DMS153 treated with DMSO at 0.1 percent for 48 hours (cell line): ENCODE data around the gene DHRS12.

Experiments used
- DNase-seq: peaks from one replicate; lab custom pipeline; 2025; ENCODE audit not compliant: unreplicated experiment; lab: John Stamatoyannopoulos, UW

DHRS12 gene, protein sequence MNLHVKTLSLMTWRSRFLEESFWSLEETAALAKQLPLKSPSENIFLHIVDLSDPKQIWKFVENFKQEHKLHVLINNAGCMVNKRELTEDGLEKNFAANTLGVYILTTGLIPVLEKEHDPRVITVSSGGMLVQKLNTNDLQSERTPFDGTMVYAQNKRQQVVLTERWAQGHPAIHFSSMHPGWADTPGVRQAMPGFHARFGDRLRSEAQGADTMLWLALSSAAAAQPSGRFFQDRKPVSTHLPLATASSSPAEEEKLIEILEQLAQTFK

DNA sequence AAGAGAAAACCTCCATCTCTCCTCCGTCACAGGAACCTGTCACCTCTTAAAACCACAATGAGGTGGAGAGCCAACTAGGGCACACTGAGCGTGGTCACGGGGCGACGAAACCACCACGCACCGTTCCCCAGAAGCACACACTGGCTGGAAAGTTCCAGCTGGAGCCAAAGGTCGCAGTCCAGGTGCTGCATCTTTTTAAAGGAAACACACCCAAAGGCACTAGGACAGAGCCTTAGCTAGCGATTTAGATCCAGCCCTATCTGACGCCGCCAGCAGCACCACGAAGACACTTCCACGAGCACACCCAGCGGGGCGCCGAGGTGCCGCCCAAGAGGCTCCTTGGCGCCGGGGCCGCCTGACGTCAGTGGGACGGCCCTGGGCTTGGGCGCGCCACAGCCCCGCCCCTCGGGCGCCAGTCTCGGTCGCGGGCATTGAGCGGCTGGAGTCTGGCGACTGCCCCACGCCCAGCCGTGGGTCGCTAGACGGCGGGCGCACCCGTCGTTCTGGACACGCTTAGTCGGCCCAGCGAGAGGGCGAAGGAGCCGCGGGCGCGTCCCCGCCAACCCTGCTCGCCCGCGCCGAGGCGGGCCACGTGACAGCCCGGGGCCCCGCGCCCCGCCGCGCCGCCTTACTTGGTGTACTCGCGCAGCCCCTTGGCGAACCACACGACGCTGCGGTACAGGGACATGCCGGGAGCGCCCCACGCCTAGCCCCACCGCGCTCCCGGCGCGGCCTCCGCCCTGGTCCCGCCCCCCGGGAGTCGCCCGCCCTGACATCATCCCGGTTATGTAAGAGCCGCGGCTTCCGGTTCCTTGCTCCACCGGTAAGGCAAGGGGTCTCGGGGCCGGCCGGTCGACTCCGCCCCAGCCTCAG, at the start of gene DHRS12:
DHRS12 (minus strand) TSS at position 742 of the 873 bp plus-strand sequence. CDS start 4,504 bp downstream, outside the sequence.
- DNase-seq = peak; percentile 67

DNA sequence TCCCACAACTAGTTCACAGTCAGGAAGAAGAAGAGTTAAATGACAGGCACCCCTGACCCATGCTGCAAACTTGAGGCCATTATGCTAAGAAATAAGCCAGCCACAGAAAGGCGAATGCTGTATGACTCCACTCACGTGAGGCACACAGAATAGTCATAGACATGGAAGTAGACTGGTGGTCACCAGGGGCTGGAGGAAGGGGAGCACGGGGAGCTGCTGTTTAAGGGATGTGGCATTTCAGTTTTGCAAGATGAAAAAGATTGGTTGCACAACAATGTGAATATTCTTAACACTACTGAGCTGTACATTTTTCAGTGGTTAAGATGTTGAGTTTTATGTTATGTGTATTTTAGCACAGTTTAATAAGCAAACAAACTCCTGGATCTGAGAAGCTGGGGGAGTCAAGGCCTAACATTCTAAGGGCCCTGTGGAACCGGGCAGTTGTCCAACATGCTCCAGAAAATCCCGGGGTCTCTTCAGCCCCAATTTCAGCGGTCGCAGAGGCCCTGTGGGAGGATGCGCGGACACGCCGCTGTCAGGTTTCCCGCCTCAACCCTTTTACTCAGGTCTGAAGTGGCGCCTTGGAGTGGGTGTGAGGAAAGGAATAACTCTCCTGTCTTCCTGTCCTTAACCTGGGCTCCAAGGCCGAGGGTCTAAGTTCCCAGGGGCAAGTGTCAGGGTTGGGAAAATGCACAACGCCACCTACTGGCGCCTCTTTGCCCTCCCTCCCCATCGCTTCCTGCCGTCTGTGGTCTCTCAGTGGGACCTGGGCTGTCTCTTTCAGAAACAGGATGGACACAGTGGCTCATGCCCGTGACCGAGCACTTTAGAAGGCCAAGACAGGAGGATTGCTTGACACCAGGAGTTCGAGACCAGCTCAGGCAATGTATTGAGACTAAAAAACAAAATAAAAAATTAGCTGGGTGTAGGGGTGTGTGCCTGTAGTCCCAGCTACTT, 45.5 kb upstream of the DHRS12 start:
- no peak for DNase-seq

GRCh38 chr13:51848674-51849073, 44.7 kb upstream of the DHRS12 start:
- DNase-seq = no peak

DNA sequence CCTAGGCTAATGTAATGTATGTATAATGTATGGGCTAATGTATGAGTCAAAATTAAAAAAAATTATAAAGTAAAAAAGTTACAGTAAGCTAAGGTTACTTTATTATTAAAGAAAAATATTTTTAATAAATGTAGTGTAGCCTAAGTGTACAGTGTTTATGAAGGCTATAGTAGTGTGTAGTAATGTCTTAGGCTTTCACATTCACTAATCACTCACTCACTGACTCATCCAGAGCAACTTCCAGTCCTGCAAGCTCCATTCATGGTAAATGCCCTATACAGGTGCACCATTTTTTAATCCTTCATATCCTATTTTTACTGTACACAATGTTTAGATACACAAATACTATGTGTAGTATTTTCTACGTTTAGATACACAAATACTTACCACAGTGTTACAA, 42.8 kb upstream of the DHRS12 start:
- no peak for DNase-seq

DNA sequence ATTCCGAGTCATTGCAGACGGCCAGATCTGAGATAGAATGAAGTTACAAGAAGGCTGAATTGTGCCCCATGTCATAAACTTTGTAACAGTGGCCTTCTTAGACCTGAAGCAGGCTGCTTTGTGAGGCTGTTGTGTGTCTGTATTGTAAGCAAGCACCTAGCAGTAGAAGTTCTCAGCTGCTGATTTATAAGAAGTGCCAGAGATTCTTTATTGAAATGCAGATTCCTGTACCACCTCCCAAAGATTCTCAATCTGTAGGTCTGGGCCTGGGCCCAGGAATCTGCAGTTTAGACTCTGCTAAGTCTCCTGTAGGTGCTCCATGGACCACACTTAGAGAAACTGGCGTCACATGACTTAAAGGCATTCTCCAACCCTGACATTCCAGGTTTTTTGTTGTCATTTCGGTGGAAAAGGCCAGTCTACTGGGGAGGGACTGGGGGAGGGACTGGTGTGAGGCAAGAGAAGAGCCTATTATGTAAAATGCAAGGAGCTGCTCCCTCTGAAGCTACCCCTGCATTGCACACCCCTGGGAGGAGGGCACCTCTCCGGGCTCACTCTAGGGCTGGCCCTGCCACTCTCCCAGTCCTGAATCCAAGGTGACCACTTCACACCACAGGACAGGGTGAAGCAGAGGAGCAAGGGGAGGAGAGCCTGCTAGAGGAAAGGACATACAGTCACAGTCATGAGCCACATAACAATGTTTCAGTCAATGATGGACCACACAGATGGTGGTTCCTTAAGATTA, 41.8 kb upstream of the DHRS12 start:
- DNase-seq = no peak

GRCh38 chr13:51844862-51845573, 41.1 kb upstream of the DHRS12 start, which contains the start of gene TMEM272:
Gene TMEM272, minus strand, starts transcription at chr13:51845177. Its CDS starts 6,647 bp downstream, at chr13:51838530.
- DNase-seq = peak; percentile 40

GRCh38 chr13:51843529-51843928, 39.6 kb upstream of the DHRS12 start:
- DNase-seq = no peak

- DNase-seq = no peak
These were observed 37.8 kb upstream of the DHRS12 start for GRCh38 chr13:51841732-51842131.

GRCh38 chr13:51840917-51841316, 37.0 kb upstream of the DHRS12 start:
- DNase-seq = no peak

DNA sequence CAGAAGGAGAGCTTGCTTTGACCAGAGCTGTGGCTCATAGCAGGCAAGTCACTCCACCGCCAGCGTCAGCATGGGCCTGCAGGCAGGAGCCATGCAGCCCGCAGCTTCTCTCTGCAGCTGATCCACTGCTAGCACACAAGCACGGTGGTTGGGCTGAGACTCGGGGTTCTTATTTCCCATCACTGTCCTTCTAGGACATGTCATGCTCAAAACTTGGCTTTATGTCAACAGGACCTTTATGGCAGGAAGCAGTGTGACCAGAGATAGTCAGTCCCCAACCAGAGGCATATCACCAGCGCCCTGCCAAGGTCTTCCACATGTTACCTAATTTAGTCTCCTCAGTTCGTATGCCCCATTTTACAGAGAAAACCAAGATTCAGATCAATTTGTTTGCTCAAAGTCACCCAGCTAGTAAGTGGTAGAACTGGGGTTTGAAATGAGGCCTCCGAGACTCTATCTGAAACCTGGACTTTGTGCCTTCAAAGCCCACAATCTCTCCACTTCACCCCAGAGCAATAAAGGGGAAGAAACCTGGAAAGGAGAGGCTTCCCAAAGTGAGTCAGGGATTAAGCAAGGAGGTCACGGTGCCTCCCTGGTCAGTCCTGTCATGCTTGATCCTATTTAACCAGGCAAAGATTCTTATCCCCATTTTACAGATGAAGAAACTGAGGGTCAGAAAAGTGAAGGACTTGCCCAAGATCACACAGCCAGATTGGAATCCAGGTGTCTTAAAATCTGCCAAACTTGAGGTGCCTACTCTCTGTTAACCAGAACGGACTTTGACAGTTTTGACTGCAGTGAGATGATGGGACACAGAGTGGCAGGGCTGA, 36.0 kb upstream of the DHRS12 start:
- no peak for DNase-seq

DNA sequence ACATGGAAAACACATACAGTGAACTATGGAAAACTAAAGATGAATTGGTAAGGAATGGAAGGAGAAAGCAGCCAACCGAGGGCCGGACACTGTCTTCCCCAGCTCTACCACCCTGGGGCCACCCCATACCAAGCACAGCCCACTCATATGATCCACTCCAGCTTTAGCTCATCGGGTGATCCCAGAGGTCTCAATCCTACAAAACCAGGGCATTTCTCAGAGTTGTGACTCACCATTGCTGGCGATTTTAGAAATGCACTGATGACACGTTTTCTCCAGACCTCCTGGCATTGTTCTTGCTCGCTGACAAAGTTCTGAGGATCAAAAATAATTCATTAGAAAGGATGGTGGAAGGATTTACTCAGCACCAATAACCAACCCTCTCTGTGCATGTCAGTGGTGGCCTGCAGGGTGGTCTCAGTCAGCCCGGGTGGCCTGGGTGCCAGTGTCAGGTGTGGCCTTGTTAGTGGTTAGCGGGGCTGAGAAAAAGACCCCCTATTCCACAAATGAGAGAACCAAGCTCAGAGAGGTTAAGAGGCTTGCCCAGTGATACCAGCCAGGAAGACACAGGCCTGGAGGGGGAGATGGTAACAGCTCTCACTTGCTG, 34.4 kb upstream of the DHRS12 start:
- DNase-seq = no peak

DNA sequence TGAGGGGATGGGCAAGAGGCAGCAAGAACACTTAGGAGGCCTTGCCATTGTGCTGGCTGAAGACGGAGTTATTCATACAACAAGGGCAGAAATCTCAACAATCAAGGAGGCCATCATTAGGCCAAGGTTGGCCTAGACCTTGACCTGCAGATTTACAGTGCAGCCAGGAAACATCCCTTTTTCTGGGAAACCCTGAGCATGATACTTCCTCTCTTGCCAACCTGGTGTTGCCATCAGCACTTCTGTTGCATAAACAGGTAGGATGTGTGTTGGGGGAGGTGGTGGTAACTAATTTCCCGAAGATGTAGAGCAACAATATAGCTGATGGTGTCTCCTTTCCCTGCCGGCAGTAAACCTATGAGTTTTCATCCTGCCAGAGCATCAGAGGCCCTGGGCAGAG, 33.1 kb upstream of the DHRS12 start:
- no peak for DNase-seq

DNA sequence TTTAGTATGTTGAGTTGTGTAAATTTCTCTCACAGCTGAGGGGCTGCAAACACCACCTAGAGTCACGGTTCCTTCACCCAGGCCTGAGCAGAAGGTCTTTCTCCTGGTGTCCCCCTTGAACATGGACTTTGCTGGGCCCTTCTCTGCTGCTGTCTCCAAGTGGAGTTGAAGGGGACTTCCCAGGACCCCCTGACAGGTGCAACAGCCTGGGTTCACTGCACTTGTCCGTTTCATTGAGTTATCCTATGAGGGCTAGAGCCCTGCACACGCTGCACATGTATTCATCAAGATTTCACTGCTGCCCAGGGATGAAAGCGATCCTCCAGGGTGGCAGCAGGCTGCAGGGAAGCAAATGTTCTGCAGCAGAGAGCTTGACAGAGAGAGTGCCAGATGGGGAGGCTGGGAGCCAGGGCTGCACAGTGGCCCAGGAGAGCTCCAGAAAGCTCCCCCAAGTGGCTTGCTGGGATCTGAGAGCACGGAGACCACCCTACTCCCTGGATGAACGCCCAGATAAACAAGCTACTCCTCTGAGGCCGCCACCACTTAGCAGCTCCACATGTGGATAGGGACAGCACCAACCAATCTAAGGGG, 30.7 kb upstream of the DHRS12 start:
- no peak for DNase-seq

- no peak for DNase-seq
These were observed 30.0 kb upstream of the DHRS12 start for GRCh38 chr13:51833980-51834379.

- peak; percentile 5 for DNase-seq
These were observed 28.6 kb upstream of the DHRS12 start for GRCh38 chr13:51832471-51833152.

DNA sequence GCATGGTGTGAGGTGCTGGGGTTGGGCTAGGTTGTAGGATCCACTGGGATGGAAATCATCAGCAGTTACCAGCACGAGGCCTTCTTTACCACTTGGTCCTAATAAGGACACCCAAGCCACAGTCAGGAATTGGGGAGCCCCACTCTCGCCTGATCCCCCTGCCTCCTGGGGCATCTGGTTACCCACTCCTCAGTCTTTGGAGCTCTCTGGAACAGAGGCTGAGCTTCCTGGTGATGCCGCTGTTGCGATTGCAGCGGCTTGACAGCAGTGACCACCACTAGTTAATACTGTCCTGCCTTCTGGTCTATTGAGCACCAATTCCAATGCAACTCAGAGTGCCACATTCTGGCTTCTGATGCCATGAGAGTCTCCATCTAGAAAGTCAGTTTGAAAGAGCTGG, 27.6 kb upstream of the DHRS12 start:
- DNase-seq = no peak

GRCh38 chr13:51829568-51829899, 25.6 kb upstream of the DHRS12 start:
- DNase-seq = no peak
